Head of caudate nucleus (tissue), 42 donors: Measurements from ENCODE around the gene BPIFA1.
A peak's percentile ranks its signal among the peaks of the same experiment; 100 is the strongest.

Experiments
- DNase-seq, 42 donors: peaks; one replicate each; pipeline versions ENCODE4 v3.0.0 to v3.0.0-alpha.2; 2020 to 2021; ENCODE audit warnings: mixed read lengths in 7 of 42
- intact Hi-C: fragments of 100-400 bp; cut with DNase I; formaldehyde crosslinking; loops from one replicate; pipeline ENCODE4 v1.15.0; 2022

BPIFA1 gene

GRCh38 chr20:33291830-33292355, 56.1 kb downstream of the BPIFA1 start:
- DNase-seq: peak in 41 of 42 donors; percentile 27 to 90 (median 65)

More at GRCh38 chr20:33291830-33292355, 56.1 kb downstream of the BPIFA1 start:
- intact Hi-C loops: loop anchor here (10.0 kb wide), 2 partner anchors 197 to 387 kb away; no protein-coding TSS in a partner anchor
